Thyroid gland (tissue), 4 donors: Measurements from ENCODE around the gene PLBD2.

ENCODE experiments used
- CTCF ChIP-seq, 6 experiments: fragments of 200-600 bp in 3 of 6; fragments of 450-650 bp in 3 of 6; sonication (generic) in 3 of 6; IDR thresholded peaks; one replicate each; pipeline ENCODE4 v1.5.1; 2016 to 2019; ENCODE audit warnings: antibody characterized with exemption in 6 of 6, mild to moderate bottlenecking in 2 of 6, inconsistent platforms in 1 of 6, moderate library complexity in 1 of 6
- POLR2A ChIP-seq, 2 donors: fragments of 450-650 bp; IDR thresholded peaks; one replicate each; pipeline ENCODE4 v1.6.1; 2017; ENCODE audit warnings: antibody characterized with exemption in 2 of 2, mild to moderate bottlenecking in 2 of 2, moderate library complexity in 1 of 2

DNA sequence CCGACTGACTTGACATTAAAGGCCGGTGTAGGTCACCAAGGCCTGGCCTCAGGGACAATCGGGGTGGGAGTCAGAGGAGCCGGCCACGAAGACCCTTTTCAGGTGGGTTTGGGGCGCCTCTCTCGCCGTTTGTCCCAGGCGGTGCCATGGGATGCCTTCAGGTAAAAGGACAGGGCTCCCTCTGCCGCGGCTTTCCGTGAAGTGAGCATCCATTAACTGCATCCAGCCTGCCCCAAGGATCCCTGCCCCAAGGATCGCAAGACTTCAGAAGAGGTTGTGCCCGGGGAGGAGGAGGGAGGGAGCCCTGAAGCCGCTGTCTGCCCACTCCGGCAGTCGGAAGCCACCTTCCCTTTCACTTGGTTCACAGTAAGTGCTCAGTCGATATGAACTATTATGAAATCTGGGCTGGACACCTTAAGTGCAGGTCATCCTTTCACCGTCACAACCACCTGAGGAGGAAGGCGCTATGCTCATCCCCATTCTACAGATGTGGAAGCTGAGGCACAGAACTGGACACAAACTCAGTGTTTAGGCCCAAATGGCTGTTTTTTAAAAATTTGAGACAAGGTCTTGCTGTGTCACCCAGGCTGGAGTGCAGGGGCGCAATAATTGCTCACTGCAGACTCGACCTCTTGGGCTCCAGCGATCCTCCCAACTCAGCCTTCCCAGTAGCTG, 44.3 kb downstream of the PLBD2 start:
- TF ChIP-seq CTCF (IDR thresholded peaks at IDR 0.05), result no peak
- TF ChIP-seq POLR2A (IDR thresholded peaks at IDR 0.05), result no peak
